ENCODE measurements around the gene CDC40. TPM values are rescaled to one million over a fixed set of nuclear protein-coding genes. Genes with fewer than 3 reads are reported as not detected.

Gene CDC40
- total and polyA plus RNA-seq, 9 of the 15 experiments (the other 6 are each of a cell fraction or from before 2014, with no cell fraction given), result 9.7 to 26.3 (median 15.7) TPM

Other genes with a start within 250 kb of the CDC40 start
- not detected in 2 replicates for gene GPR6, start 202.1 kb upstream of the CDC40 start, total RNA-seq (2014; rRNA removed)
- not detected in 2 replicates for gene GPR6, start 202.1 kb upstream of the CDC40 start, total RNA-seq (2014; rRNA removed; fragmentation: Illumina TruSeq; extraction: Trizol)
- not detected in 2 replicates for gene GPR6, start 202.1 kb upstream of the CDC40 start, total RNA-seq (2015; rRNA removed; fragmentation: Illumina TruSeq; extraction: Trizol)
- not detected in 2 replicates for gene GPR6, start 202.1 kb upstream of the CDC40 start, total RNA-seq (2021)
- not detected in 2 replicates for gene GPR6, start 202.1 kb upstream of the CDC40 start, polyA plus RNA-seq (2011; rRNA removed)
- gene GPR6, start 202.1 kb upstream of the CDC40 start, polyA plus RNA-seq (2014; fragmentation: Illumina TruSeq; extraction: Trizol), result not detected in 2 replicates
- gene GPR6, start 202.1 kb upstream of the CDC40 start, polyA plus RNA-seq (2014; fragmentation: Nextera tagmentation; extraction: Ambion mirVana), result not detected
- gene GPR6, start 202.1 kb upstream of the CDC40 start, polyA plus RNA-seq (2014; rRNA removed), result not detected in 2 replicates
- gene WASF1, start 757 bp upstream of the CDC40 start, total RNA-seq (2014; rRNA removed), result 2.5 and 4.8 TPM in 2 replicates
- gene WASF1, start 757 bp upstream of the CDC40 start, total RNA-seq (2014; rRNA removed; fragmentation: Illumina TruSeq; extraction: Trizol), result 7.5 and 7.9 TPM in 2 replicates
- gene WASF1, start 757 bp upstream of the CDC40 start, total RNA-seq (2015; rRNA removed; fragmentation: Illumina TruSeq; extraction: Trizol), result 4.9 and 5.1 TPM in 2 replicates
- 12.6 and 13.0 TPM in 2 replicates for gene WASF1, start 757 bp upstream of the CDC40 start, total RNA-seq (2021)
- 9.1 and 13.5 TPM in 2 replicates for gene WASF1, start 757 bp upstream of the CDC40 start, polyA plus RNA-seq (2011; rRNA removed)
- 13.1 and 18.2 TPM in 2 replicates for gene WASF1, start 757 bp upstream of the CDC40 start, polyA plus RNA-seq (2014; fragmentation: Illumina TruSeq; extraction: Trizol)
- 1 to 10 TPM; 2.1 to 3.4 TPM for gene WASF1, start 757 bp upstream of the CDC40 start, polyA plus RNA-seq (2014; fragmentation: Nextera tagmentation; extraction: Ambion mirVana)
- 5.6 and 7.4 TPM in 2 replicates for gene WASF1, start 757 bp upstream of the CDC40 start, polyA plus RNA-seq (2014; rRNA removed)
- gene METTL24, start 177.9 kb downstream of the CDC40 start, total RNA-seq (2014; rRNA removed), result not detected in 2 replicates
- not detected in 2 replicates for gene METTL24, start 177.9 kb downstream of the CDC40 start, total RNA-seq (2014; rRNA removed; fragmentation: Illumina TruSeq; extraction: Trizol)
- not detected in 2 replicates for gene METTL24, start 177.9 kb downstream of the CDC40 start, total RNA-seq (2015; rRNA removed; fragmentation: Illumina TruSeq; extraction: Trizol)
- not detected in 2 replicates for gene METTL24, start 177.9 kb downstream of the CDC40 start, total RNA-seq (2021)
- not detected in 2 replicates for gene METTL24, start 177.9 kb downstream of the CDC40 start, polyA plus RNA-seq (2011; rRNA removed)
- gene METTL24, start 177.9 kb downstream of the CDC40 start, polyA plus RNA-seq (2014; fragmentation: Illumina TruSeq; extraction: Trizol), result not detected in 2 replicates
- gene METTL24, start 177.9 kb downstream of the CDC40 start, polyA plus RNA-seq (2014; fragmentation: Nextera tagmentation; extraction: Ambion mirVana), result not detected
- not detected in 2 replicates for gene METTL24, start 177.9 kb downstream of the CDC40 start, polyA plus RNA-seq (2014; rRNA removed)
- not detected in 2 replicates for gene DDO, start 235.1 kb downstream of the CDC40 start, total RNA-seq (2014; rRNA removed)
- gene DDO, start 235.1 kb downstream of the CDC40 start, total RNA-seq (2014; rRNA removed; fragmentation: Illumina TruSeq; extraction: Trizol), result 0.10 TPM in 1 of 2 replicates, not detected in the other
- gene DDO, start 235.1 kb downstream of the CDC40 start, total RNA-seq (2015; rRNA removed; fragmentation: Illumina TruSeq; extraction: Trizol), result 0.11 TPM in 1 of 2 replicates, not detected in the other
- gene DDO, start 235.1 kb downstream of the CDC40 start, total RNA-seq (2021), result 0.09 TPM in 1 of 2 replicates, not detected in the other
- not detected in 2 replicates for gene DDO, start 235.1 kb downstream of the CDC40 start, polyA plus RNA-seq (2011; rRNA removed)
- gene DDO, start 235.1 kb downstream of the CDC40 start, polyA plus RNA-seq (2014; fragmentation: Illumina TruSeq; extraction: Trizol), result not detected in 2 replicates
- not detected for gene DDO, start 235.1 kb downstream of the CDC40 start, polyA plus RNA-seq (2014; fragmentation: Nextera tagmentation; extraction: Ambion mirVana)
- gene DDO, start 235.1 kb downstream of the CDC40 start, polyA plus RNA-seq (2014; rRNA removed), result not detected in 2 replicates